ENCODE measurements around the gene MYH11.

GRCh38 chr16:15864939-15865338 is 8.1 kb upstream of the MYH11 start:
- no peak for TF ChIP-seq MXI1 (IDR thresholded peaks at IDR 0.05; ENCODE audit: borderline replicate concordance, low read depth, low read length)
- TF ChIP-seq, protein P1, sequence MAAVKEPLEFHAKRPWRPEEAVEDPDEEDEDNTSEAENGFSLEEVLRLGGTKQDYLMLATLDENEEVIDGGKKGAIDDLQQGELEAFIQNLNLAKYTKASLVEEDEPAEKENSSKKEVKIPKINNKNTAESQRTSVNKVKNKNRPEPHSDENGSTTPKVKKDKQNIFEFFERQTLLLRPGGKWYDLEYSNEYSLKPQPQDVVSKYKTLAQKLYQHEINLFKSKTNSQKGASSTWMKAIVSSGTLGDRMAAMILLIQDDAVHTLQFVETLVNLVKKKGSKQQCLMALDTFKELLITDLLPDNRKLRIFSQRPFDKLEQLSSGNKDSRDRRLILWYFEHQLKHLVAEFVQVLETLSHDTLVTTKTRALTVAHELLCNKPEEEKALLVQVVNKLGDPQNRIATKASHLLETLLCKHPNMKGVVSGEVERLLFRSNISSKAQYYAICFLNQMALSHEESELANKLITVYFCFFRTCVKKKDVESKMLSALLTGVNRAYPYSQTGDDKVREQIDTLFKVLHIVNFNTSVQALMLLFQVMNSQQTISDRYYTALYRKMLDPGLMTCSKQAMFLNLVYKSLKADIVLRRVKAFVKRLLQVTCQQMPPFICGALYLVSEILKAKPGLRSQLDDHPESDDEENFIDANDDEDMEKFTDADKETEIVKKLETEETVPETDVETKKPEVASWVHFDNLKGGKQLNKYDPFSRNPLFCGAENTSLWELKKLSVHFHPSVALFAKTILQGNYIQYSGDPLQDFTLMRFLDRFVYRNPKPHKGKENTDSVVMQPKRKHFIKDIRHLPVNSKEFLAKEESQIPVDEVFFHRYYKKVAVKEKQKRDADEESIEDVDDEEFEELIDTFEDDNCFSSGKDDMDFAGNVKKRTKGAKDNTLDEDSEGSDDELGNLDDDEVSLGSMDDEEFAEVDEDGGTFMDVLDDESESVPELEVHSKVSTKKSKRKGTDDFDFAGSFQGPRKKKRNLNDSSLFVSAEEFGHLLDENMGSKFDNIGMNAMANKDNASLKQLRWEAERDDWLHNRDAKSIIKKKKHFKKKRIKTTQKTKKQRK (IDR thresholded peaks at IDR 0.05; ENCODE audit: low read length), result no peak
- TF ChIP-seq, protein P2, sequence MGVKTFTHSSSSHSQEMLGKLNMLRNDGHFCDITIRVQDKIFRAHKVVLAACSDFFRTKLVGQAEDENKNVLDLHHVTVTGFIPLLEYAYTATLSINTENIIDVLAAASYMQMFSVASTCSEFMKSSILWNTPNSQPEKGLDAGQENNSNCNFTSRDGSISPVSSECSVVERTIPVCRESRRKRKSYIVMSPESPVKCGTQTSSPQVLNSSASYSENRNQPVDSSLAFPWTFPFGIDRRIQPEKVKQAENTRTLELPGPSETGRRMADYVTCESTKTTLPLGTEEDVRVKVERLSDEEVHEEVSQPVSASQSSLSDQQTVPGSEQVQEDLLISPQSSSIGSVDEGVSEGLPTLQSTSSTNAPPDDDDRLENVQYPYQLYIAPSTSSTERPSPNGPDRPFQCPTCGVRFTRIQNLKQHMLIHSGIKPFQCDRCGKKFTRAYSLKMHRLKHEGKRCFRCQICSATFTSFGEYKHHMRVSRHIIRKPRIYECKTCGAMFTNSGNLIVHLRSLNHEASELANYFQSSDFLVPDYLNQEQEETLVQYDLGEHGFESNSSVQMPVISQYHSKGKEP (CRISPR knock-in tag; IDR thresholded peaks at IDR 0.05), result no peak
- TF ChIP-seq POLR2AphosphoS5 (IDR thresholded peaks at IDR 0.05; ENCODE audit: low read depth, low read length), result no peak; the same call in 1 of the 2 replicates
- TF ChIP-seq, protein P3, sequence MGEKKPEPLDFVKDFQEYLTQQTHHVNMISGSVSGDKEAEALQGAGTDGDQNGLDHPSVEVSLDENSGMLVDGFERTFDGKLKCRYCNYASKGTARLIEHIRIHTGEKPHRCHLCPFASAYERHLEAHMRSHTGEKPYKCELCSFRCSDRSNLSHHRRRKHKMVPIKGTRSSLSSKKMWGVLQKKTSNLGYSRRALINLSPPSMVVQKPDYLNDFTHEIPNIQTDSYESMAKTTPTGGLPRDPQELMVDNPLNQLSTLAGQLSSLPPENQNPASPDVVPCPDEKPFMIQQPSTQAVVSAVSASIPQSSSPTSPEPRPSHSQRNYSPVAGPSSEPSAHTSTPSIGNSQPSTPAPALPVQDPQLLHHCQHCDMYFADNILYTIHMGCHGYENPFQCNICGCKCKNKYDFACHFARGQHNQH (CRISPR knock-in tag; IDR thresholded peaks at IDR 0.05), result no peak

Measured in HepG2 (cell line).